HG03097 (cell line): Measurements from ENCODE around the gene KRT39.
"Not testable (repeated sequence)": the region's sequence is repeated elsewhere in the genome, so short reads cannot be mapped to it uniquely, and the experiment has no call there.

Source experiments
- ATAC-seq: cut with Tn5 transposase; IDR thresholded peaks from one replicate; pipeline ENCODE4 v1.9.1; 2021; ENCODE audit not compliant: unreplicated experiment, low FRiP score

Gene KRT39

DNA sequence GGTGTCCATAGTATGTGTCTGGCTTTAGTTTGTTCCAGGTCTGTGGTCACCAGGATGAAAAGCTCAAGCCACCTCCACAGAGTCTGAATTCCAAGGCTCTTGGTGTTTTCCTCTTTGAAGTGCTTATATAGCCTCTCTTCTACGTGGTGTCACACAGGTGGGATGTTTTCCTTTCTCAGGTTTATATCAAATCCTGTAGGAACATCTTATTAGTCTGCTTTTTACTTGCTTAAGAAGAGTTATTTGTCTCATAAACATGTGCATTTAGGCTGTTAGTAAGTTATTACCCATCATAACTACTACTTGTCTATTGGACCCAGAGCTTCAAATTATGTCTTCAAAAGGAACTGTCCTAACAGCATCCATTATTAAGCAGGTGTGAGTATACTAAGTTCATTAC, at the start of gene KRT39:
Gene KRT39 (minus strand): TSS at position 101 of the 400 bp plus-strand sequence. CDS start 92 bp downstream, at position 9.
- no peak for ATAC-seq

DNA sequence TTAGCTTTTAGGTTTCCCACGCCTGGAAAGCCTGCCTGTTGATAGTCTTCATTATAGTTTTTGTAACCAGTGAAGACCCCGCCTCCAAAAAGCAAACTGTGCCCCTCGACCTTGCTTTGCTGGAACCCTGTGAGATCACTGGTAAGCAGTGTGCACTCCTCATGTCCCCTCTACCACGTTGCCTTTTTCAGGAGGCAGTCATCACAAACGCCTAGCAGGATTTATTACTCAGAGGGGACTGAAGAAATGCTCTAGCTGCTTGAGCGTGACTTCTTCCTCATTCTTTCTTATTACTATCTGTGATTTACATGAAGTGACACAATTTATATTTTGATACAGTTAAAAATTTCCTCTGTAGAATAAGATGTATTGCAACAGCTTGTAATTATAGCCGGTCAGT, 48.7 kb upstream of the KRT39 start:
- no peak for ATAC-seq

DNA sequence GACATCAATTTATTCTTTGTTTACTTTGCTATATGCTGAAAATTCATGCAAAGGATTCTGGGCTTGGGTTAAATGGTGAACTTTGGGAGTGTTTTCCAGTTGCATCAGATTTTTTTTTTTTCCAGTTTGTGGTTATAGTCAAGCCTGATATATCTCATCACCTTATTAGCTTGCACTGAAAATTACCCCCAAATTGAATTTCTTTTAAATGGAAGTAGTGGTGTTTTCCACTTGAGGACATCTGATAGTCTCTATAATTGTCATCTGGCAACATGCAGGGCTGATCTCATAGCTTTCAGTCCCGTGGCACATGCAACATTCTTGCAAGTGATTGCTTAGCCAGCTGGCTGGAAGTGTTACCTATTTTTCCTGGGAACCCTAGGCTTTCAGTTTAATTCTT, 46.9 kb upstream of the KRT39 start:
- no peak for ATAC-seq

DNA sequence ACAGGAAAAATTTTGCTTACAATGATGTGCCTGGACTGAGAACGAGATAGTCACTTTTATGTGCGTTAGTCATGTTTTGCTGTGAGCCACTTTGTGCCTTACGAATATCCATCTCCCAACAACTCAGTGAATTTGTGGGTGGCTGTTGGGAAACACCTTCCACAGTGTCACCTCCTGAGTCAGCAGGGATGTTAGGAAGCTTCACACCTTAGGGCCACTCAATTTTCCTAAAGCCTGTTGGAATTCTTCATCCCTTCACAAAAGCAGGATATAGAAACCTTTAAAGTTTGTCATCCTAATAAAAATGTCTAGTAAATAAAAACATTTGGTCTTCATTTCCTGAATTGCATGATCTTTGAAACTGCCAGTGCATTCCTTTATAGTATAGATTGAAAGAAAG, 46.4 kb upstream of the KRT39 start:
- ATAC-seq: no peak

GRCh38 chr17:41012326-41013120, 45.8 kb upstream of the KRT39 start:
- no peak for ATAC-seq

DNA sequence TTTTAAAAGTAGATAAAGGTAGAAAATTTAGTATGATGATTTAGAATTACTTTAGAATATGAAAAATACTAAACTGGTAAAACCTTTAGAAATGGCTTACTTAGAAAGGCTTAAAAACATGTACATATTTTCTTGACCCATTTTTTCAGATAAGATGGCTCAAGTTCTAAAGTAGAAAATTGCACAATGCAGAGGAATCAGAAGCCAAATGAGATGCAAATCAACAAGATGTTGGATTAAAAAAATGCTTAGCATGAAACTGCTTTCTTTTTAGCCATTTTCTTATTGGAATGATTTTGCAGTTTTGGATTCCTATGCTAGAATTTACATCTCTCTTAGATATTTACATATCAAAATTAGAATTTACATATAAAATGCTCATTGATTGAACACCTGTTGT, 43.7 kb upstream of the KRT39 start:
- no peak for ATAC-seq

DNA sequence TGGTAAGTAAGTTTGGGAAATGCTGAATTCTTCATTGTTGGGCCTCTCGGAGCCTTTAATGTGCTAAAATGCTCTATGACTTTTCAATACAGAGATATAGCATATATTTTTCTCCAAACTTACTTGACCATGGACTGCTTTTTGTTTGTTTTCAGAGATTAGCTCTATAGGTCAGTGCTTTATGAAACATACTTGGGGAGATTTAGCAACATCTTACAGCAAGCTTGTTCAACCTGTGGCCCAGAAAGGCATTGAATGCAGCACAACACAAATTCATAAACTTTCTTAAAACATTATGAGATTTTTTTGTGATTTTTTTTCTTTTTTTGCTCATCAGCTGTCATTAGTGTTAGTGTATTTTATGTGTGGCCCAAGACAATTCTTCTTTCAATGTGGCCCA, 43.2 kb upstream of the KRT39 start:
- ATAC-seq: no peak

GRCh38 chr17:41009301-41009760, 42.6 kb upstream of the KRT39 start:
- ATAC-seq: no peak

DNA sequence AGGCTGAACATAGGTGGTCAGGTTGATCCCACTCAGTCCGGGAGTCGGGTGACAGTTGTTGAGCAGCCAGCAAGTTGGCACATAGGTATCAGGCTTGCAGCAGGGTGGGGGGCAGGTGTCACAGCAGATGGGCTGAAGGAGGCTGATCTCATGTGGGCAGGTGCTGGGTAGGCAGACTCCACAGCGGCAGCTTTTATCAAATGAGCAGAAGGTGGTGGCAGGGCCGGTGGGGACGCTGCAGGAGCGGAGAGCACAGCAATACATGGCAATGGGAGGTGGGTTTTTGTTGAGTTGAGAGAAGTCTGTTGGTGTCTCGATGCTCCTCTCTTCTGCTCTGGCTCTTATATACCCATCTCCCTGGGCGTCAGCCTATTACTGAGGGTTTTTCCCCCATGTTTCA, 42.1 kb upstream of the KRT39 start, which contains the start of gene KRTAP3-1:
Gene KRTAP3-1 (minus strand): TSS at position 318 of the 400 bp plus-strand sequence. CDS start 54 bp downstream, at position 264.
- ATAC-seq: no peak

DNA sequence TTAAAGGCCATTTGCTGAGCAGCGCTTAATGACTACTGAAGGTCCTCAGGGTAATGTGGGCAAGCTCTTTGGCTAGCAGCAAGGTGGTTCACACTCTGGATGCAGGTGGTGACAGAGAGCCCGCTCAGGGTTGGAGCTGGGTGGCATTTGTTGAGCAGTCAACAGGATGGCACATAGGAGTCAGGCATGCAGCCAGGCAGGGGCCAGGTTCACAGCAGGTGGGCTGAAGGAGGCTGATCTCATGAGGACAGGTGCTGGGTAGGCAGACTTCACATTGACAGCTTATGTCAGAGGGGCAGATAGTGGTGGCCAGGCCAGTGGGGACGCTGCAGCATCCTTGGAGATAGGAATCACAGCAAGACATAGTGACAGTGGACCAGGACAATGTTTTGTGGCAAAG, 37.6 kb upstream of the KRT39 start:
- ATAC-seq: no peak

GRCh38 chr17:41003926-41004325, 37.2 kb upstream of the KRT39 start:
- ATAC-seq: no peak

GRCh38 chr17:41002814-41003213, 36.1 kb upstream of the KRT39 start:
- no peak for ATAC-seq

DNA sequence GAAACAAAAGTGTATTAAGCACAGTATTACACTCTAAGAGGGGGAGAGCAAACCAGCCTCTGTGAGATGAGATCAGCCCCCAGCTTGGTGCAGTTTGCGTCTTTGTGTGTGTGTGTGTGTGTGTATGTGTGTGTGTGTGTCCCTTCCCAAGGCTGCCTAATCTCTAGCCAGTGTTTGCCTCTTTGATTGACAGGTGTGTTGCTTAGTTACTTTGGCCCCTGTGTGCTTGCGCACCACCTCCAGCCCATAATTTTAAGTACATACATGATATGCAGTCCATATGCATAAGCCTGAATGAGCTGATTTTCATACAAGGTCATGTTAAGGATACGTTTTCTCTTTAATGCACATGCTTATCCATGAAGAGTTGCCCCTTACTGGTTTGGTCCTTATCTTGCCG, 35.0 kb upstream of the KRT39 start:
- ATAC-seq: no peak

DNA sequence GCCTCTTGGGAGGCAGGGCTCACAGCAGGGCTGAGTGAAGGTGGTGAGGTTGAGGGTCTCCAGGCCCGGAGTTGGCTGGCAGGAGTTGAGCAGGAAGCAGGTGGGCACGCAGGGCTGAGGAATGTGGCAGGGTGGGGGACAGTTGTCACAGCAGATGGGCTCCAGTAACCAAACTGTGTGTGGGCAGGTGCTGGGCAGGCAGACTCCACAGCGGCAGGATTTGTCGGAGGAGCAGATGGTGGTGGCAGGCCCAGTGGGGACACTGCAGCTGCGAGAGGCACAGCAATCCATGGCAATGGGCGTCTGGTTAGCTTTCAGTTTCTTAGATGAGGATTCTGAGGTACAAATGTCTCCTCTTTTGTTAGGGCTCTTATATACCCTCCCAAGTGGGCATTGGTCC, 32.8 kb upstream of the KRT39 start, which contains the start of gene KRTAP3-2:
Gene KRTAP3-2 (minus strand): TSS at position 344 of the 400 bp plus-strand sequence. CDS start 53 bp downstream, at position 291.
- not testable (repeated sequence) for ATAC-seq

DNA sequence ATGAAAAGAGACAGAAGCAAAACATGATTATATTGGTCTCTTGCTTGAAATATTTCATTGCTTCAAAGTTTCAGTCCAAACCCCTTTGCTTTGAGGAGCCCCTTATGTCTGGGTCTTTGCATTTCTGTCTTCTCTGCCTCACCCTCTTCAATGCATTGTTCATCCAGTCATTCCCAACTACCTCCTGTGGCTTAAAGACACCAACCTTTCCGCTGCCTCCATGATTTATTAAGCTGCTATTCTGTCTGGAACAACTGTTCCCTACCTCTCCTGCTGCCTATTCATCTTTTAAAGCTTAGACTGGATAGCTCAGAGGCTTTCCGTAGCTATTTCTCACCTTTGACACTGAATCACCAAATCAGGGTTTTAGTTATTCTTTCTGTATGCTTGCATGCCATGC, 30.6 kb upstream of the KRT39 start:
- ATAC-seq: no peak

DNA sequence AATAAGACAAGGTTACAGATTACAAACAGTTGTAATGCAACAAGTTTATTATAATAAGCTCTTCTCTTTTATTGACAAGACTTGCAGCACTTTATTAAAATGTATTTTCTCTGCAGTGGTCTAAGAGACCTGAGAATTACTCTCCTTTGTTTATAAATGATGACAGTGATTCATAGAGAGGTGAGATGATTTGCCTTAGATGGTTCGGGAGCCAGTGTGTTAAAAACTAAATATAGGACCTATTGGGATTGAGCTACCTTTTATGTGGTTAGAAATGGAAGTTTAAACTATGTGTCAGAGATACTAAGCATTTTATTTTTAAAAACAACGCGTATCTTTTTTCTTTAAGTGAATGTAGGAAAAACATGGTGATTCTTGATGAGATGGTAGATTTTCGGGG, 30.1 kb upstream of the KRT39 start:
- ATAC-seq: no peak

DNA sequence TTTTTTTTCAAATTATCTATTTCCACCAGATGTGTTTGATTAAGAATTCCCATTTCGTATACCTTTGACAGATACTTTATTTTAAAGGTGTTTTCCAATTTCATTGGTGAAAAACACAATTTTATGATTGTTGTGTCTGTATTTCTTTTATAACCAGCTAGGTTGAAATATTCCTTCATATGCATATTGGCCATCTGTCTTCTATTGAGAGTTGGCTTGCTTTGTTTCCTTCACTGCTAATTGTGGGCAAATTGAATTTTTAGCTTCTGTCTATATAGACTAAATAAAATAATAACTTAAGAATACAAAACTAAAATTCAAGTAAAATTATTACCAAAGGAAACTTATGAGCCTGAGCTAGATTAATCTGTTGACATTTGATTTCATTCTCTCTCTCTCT, 28.4 kb upstream of the KRT39 start:
- ATAC-seq: no peak

- ATAC-seq: no peak
Measured at GRCh38 chr17:40993839-40994238, 27.1 kb upstream of the KRT39 start, which contains the start of gene KRTAP3-3. Gene KRTAP3-3 (minus strand): TSS chr17:40994164. CDS start chr17:40994097, 67 bp downstream.

GRCh38 chr17:40993084-40993483, 26.3 kb upstream of the KRT39 start:
- ATAC-seq: no peak

GRCh38 chr17:40992666-40993065, 25.9 kb upstream of the KRT39 start:
- ATAC-seq: no peak

DNA sequence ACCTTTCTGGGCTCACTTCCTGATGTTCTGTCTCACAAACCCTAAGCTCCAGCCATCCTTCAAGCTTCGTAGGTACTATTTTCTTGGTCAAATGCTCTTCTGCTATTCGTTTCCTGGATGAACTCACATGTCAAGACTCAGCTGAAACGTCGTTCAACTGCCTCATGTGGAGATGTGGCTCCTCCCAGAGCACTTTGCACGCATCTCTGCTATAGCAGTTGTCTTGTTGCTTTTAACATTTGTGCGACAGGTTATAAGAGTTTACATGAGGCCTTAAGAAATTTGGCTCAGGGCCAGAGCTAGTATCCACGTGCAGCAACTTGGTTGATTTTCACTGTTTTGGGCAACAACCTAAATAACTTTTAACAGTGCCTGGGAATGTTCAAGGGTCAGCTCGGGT, 20.2 kb upstream of the KRT39 start:
- ATAC-seq: no peak

DNA sequence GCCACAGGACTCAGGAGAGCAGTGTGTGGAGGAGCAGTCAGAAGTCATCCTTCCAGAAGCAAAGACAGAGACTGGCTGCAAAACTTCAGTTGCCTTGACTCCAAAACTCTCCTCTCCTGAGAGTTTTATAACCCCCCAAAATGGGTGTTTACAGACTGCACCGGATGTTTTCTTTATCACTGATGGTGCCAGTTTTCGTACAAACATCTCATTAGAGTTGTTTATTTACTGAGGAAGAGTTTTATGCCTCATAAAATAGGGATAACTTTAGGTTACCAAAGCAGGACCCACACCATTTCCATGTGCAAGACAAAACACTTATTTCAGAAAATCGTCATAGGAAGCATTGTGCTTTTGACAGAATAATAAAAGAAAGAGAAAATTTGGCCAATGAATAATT, 17.5 kb upstream of the KRT39 start, which contains the start of gene KRT40:
Gene KRT40 (minus strand): TSS at position 101 of the 400 bp plus-strand sequence. CDS start 53 bp downstream, at position 48.
- ATAC-seq: no peak
